Nephron progenitor cell (in vitro differentiated cells): ENCODE data around the gene MTREX.

Source experiments
- DNase-seq: peaks from one replicate; pipeline ENCODE4 v3.0.0; 2021
- H3K27ac Mint-ChIP-seq: 2 replicates; pipeline ENCODE4 v1.8.0; 2021; ENCODE audit warnings: mild to moderate bottlenecking, moderate library complexity, mixed read lengths
- H3K27me3 Mint-ChIP-seq: 2 replicates; pipeline ENCODE4 v1.8.0; 2021; ENCODE audit warnings: mild to moderate bottlenecking, low read depth, mixed read lengths; ENCODE audit not compliant: poor library complexity
- H3K36me3 Mint-ChIP-seq: 2 replicates; pipeline ENCODE4 v1.8.0; 2021; ENCODE audit warnings: low read depth, mixed read lengths
- H3K4me1 Mint-ChIP-seq: 2 replicates; pipeline ENCODE4 v1.8.0; 2021; ENCODE audit warnings: mixed read lengths
- H3K4me3 Mint-ChIP-seq: 2 replicates; pipeline ENCODE4 v1.8.0; 2021; ENCODE audit warnings: mild to moderate bottlenecking, moderate library complexity, mixed read lengths
- H3K9me3 Mint-ChIP-seq: 2 replicates; pipeline ENCODE4 v1.8.0; 2021; ENCODE audit warnings: mild to moderate bottlenecking, moderate library complexity, mixed read lengths
- CTCF ChIP-seq: fragments of 200-600 bp; sonication (generic); IDR thresholded peaks from 2 replicates; pipeline ENCODE4 v1.5.0; 2021; ENCODE audit warnings: antibody characterized with exemption

The MTREX gene

GRCh38 chr5:55371145-55371544, 63.4 kb downstream of the MTREX start:
- no peak overlapping the region for H3K4me3 Mint-ChIP-seq
- H3K27me3 Mint-ChIP-seq: no peaks in the 10 kb centered on the region
- no peak for TF ChIP-seq CTCF
- H3K4me1 Mint-ChIP-seq: no peaks in the 10 kb centered on the region
- H3K9me3 Mint-ChIP-seq: peaks cover 44% of the 10 kb centered on the region
- peaks cover 83% of the 10 kb centered on the region for H3K36me3 Mint-ChIP-seq
- no peak overlapping the region for H3K27ac Mint-ChIP-seq
- DNase-seq: no peak

- H3K4me3 Mint-ChIP-seq: no peak overlapping the region
- DNase-seq: no peak
- H3K4me1 Mint-ChIP-seq: no peaks in the 10 kb centered on the region
- no peak for TF ChIP-seq CTCF
- no peak overlapping the region for H3K27ac Mint-ChIP-seq
- peaks cover 78% of the 10 kb centered on the region for H3K36me3 Mint-ChIP-seq
- peaks cover 44% of the 10 kb centered on the region for H3K9me3 Mint-ChIP-seq
- no peaks in the 10 kb centered on the region for H3K27me3 Mint-ChIP-seq
Measured at GRCh38 chr5:55372130-55372925, 64.5 kb downstream of the MTREX start.

DNA sequence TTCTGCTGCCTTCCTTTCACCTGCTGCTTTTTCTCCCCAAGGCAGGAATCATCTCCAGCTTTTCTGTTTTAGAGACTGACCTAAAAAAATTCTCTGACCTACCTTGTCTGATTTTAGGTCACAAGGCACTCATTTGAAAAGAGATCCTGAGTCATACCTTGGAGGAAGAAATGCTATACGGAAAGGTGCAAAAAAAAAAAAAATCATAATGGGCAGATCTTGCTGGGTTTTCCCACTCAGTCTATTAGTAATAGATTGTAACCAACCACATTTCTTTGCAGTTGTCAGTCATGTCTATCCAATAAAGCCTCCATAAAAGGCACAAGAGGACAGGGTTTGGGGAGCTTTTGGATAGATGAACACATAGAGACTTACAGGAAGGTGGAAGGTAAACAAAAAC, 70.0 kb downstream of the MTREX start:
- Mint-ChIP-seq H3K36me3 (peaks cover 83% of the 10 kb centered on the region), H3K4me1 (no peaks in the 10 kb centered on the region), H3K9me3 (peaks cover 32% of the 10 kb centered on the region)

DNA sequence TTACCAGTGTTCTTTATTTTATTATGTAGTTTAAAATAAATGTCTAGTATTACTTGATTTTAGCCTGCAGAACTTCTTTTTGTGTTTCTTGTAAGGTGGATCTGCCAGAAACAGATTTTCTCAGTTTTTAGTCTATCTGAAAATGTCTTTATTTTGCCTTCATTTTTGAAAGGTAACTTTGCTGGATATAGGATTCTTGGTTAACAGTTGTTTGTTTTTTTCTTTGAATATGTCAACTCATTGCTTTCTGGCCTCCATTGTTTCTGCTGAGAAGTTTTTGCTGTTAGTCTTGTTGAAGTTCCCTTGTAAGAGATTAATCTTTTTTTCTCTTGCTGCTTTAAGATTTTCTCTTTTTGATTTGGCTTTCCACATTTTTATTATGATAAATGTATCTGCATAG, 75.5 kb downstream of the MTREX start:
- no peak for TF ChIP-seq CTCF

More for the DNA sequence above, 70.0 kb downstream of the MTREX start:
- no peak for TF ChIP-seq CTCF
- Mint-ChIP-seq H3K27ac (no peak overlapping the region), H3K27me3 (no peaks in the 10 kb centered on the region), H3K4me3 (no peak overlapping the region)
- DNase-seq: no peak

DNA sequence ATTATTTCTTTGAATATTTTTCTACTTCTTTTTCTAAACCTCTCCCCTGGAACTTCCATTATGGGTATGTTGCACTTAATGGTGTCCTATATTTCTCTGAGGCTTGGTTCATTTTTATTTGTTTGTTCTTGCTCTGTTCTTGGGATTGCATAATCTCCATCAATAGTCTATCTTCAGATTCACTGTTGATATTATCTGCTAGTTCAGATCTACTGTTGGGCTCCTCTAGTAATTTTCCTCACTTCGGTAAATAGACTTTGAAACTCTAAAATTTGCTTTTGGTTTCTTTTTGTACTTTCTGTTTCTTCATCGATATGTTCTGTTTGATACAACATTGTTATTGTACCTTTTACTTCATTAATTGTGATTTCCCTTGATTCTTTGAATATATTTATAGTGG, 76.3 kb downstream of the MTREX start:
- H3K4me1 Mint-ChIP-seq: no peaks in the 10 kb centered on the region
- peaks cover 87% of the 10 kb centered on the region for H3K36me3 Mint-ChIP-seq
- no peak for TF ChIP-seq CTCF
- no peaks in the 10 kb centered on the region for H3K27me3 Mint-ChIP-seq
- H3K9me3 Mint-ChIP-seq: peaks cover 31% of the 10 kb centered on the region
- DNase-seq: no peak
- no peak overlapping the region for H3K4me3 Mint-ChIP-seq
- H3K27ac Mint-ChIP-seq: no peak overlapping the region

More for the DNA sequence above, 75.5 kb downstream of the MTREX start:
- H3K36me3 Mint-ChIP-seq: peaks cover 85% of the 10 kb centered on the region
- H3K4me3 Mint-ChIP-seq: no peak overlapping the region
- H3K27ac Mint-ChIP-seq: no peak overlapping the region
- H3K9me3 Mint-ChIP-seq: peaks cover 31% of the 10 kb centered on the region
- no peak for DNase-seq
- no peaks in the 10 kb centered on the region for H3K4me1 Mint-ChIP-seq
- no peaks in the 10 kb centered on the region for H3K27me3 Mint-ChIP-seq

DNA sequence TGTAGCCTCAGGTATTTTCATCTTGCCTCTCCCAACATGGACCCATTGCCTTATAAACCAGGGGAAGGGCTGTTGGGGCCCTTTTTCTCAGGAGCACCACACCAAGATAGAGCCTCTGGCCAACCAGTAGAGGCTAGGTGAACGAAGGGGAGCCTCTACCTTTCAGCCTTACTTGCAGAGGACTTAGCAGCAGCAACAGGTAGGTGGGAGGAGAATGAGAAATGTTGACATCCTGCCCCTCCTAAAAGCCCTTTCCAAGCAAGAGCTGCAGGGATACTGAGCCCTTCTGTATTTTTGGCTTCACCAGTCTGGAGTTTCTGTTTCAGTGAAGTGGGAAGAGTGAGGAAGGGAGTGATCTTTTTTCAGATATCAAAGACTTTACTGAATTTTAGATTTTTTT, 77.4 kb downstream of the MTREX start:
- H3K36me3 Mint-ChIP-seq: peaks cover 88% of the 10 kb centered on the region
- H3K4me3 Mint-ChIP-seq: no peak overlapping the region

More for the DNA sequence above, 77.4 kb downstream of the MTREX start:
- no peak for DNase-seq
- H3K27ac Mint-ChIP-seq: no peak overlapping the region
- H3K27me3 Mint-ChIP-seq: no peaks in the 10 kb centered on the region
- H3K9me3 Mint-ChIP-seq: peaks cover 31% of the 10 kb centered on the region
- no peaks in the 10 kb centered on the region for H3K4me1 Mint-ChIP-seq
- TF ChIP-seq CTCF: no peak
